Astrocyte of the spinal cord (primary cell): ENCODE measurements around the gene LGALS4.

ENCODE experiments used
- DNase-seq: peaks from one replicate; pipeline ENCODE4 v3.0.0; 2011; ENCODE audit warnings: low read depth, low spot score
- H3K4me3 ChIP-seq: 2 replicates; pipeline ENCODE4 v1.5.1; 2011; ENCODE audit warnings: low read depth, mild to moderate bottlenecking, low read length, moderate library complexity
- in situ Hi-C: cut with HindIII; loops from 2 replicates; pipeline ENCODE4 v1.10.0; 2017; ENCODE audit warnings: low sequenced_read_pairs
- TF ChIP-seq, protein P1 (sequence below): IDR thresholded peaks from 2 replicates; pipeline ENCODE4 v1.5.1; 2012; ENCODE audit warnings: low read depth, mild to moderate bottlenecking, low read length, inconsistent platforms

LGALS4 gene

DNA sequence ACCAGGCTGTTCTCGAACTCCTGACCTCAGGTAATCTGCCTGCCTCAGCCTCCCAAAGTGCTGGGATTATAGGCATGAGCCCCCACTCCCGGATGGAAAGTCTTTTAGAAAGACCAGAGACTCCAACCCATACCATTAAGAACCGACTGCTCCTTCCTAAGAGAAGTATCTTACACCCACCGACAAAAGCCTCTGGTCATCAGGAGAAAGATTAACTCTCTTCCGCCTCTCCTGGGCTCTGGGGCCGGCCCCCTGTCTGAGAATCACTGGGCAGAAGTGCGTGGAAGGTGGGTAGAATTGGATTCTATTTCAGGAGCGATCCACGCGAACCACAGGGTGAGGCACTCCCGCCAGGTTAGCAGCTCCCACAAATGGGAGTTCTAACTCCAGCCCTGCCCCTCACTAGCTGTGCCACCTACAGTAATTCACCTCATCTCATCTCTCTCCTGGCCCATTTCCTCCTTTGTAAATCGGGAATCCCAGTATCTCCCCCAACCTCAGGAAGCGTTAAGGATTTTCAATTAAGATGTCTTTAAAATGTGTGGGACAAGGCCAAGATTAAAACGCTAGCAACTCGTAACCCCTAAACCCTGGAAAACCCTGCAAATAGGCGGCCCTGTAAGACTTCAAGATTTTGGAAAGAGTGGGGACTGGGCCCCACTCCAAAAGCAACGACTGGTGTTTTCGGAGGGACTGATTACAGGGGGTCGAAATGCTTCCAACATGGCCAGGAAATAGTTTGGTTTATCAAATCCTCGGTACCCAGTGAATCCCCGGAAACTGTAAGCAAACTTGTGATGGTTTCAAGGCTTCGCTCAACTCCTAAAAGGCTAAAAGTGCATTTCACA, 35.8 kb upstream of the LGALS4 start:
- DNase-seq = no peak
- in situ Hi-C loops = no loop called here
- TF ChIP-seq, protein P1, sequence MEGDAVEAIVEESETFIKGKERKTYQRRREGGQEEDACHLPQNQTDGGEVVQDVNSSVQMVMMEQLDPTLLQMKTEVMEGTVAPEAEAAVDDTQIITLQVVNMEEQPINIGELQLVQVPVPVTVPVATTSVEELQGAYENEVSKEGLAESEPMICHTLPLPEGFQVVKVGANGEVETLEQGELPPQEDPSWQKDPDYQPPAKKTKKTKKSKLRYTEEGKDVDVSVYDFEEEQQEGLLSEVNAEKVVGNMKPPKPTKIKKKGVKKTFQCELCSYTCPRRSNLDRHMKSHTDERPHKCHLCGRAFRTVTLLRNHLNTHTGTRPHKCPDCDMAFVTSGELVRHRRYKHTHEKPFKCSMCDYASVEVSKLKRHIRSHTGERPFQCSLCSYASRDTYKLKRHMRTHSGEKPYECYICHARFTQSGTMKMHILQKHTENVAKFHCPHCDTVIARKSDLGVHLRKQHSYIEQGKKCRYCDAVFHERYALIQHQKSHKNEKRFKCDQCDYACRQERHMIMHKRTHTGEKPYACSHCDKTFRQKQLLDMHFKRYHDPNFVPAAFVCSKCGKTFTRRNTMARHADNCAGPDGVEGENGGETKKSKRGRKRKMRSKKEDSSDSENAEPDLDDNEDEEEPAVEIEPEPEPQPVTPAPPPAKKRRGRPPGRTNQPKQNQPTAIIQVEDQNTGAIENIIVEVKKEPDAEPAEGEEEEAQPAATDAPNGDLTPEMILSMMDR = no peak
- peak overlapping the region; percentile 49 for H3K4me3 ChIP-seq

DNA sequence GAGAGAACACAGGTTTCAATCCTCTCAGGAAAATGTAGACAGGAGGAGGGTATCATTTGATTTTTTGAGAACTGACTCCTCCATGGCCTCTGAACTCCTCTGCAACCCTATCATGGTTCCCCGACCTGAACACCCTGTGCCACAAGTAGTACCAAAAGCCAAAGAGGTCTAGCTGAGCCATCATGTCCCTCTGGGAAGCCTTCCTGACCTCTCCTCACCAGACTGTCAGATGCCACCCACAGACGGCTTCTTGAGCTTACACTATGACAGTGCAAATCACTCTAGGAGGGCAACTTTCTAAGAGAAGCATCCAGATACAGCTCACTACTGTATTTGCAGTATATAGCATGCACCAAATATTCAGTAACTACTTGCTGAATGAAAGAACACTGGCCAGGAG, 33.4 kb upstream of the LGALS4 start:
- H3K4me3 ChIP-seq = no peak overlapping the region
- in situ Hi-C loops = no loop called here
- no peak for DNase-seq
- TF ChIP-seq, protein P1 = no peak

DNA sequence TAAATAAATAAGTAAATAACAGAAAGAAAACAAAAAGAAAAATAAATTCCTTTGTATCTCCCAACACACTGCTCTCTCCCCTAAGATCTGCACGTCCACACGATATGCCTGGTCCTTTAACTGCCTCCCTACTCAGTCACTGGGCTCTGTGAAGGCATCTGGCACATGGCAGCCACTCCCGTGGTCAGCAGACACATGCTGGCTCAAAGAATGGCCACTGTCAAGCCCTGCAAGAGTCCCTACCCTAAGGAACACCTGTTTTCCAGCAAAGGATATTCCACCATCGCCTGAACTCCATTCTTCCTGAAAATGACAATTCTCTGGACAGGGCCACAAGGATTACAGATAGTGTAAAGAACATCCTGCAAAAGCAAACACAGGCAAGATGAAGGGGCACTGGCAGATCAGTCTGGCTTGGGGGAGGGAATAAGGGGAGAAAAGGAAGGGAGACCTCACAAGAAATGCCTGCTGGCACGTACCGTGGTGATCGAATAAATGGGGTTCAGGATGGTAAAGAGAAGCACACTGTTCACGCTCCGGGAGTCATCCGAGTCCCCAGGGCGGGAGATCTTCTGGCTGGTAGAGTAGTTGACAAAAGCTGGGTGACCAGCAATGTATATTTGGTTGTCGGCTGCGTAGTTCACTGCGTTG, 32.8 kb upstream of the LGALS4 start:
- no peak overlapping the region for H3K4me3 ChIP-seq
- no peak for DNase-seq
- in situ Hi-C loops = no loop called here

DNA sequence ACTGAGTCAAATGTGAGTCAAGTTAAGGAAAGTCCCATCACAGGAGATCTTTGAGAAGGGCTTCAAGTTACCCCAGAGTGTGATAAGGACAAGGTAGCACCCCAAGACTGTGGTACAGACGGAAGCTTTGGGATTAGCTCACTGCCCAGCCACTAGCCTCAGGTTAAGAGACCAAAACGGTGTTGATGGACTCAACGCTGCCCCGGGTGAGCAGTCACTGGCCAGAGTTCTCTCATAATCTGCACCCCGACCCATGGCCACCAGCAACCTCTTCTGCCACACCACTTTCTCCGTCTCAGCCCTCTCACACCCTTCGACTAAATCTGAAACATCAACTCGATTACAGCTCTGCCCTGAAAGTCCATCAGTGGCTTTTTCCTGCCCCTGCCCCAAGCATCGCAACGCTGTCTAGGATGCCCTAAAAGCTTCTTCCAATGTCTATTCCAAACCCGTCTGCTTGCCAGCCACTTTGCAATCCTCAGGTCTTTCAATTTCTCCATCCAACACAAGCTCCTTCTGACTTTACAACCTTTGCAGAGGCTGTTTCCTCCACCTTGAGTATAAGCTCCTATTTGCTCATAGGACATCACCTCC, 31.4 kb upstream of the LGALS4 start:
- in situ Hi-C loops = no loop called here
- TF ChIP-seq, protein P1 = no peak
- DNase-seq = no peak
- no peak overlapping the region for H3K4me3 ChIP-seq

More for the DNA sequence above, 32.8 kb upstream of the LGALS4 start:
- TF ChIP-seq, protein P1 = no peak

DNA sequence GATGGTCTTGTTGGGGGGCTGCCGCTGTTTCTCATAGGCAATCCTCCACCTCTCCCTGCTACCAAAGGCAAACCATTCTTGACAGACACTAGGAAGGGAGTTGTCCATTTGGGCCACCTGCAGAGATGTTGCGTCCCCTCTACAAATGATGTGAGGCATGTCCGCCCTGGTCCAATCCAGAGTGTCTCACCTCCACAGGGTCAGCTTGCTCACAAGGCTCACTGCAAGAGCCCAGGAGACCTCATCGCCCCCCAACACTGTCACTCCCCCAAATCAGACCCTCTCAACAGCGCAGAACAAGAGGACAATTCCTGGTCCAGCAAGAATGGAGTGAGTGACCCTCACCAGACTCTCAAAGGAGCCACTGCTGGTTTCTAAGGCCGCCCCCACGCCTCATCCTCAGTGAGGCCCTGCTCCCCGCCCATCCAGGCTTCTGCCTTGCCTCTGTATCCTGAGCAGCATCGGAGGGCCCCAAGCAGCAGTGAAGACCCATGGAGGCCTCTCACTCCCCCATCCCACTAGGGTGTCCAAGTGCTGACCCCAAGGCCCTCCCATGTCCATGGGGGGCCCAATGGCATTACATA, 30.5 kb upstream of the LGALS4 start:
- no peak overlapping the region for H3K4me3 ChIP-seq
- TF ChIP-seq, protein P1 = no peak
- in situ Hi-C loops = no loop called here
- DNase-seq = no peak

DNA sequence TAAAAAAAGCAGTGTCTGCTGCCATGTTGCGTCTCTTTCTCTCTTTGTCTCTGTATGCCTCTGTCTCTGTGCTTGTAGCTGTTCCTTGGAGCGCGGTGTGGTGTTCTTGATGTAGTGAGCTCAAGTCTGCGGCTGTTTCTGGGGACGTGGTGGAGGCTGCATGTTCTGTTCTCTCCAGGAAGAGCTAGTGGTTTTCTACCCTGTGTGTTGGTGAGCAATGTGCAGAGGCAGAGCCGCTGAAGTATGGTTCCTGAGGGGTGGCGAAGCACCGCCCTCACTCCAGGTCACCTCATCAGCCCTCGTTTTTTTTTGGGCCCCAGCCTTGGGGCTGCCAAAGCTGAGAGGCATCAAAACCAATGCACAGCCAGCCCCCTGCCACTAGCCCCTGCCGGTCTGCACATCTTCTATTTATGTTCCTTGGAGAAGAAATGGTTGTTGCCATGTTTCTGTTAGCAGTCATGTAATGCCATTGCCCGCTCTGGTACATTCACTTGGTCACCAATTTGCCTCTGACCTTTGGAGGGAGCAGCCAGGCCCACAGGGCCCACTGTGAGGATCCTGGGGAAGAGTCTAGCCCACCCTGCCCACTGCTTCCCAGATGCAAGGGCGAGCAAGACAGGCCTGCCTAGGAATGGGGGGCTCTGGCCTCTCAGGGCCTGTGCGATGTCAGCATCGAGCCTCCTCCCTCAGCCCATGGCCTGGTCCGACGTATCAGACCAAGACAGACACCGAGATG, 29.9 kb upstream of the LGALS4 start:
- DNase-seq = no peak
- TF ChIP-seq, protein P1 = no peak
- in situ Hi-C loops = no loop called here
- H3K4me3 ChIP-seq = no peak overlapping the region
